ENCODE results near the gene CLSTN2. TPM values are rescaled to one million over a fixed set of nuclear protein-coding genes. Genes with fewer than 3 reads are reported as not detected.

The CLSTN2 gene
- polyA plus RNA-seq, 3 donors = not detected

DNA sequence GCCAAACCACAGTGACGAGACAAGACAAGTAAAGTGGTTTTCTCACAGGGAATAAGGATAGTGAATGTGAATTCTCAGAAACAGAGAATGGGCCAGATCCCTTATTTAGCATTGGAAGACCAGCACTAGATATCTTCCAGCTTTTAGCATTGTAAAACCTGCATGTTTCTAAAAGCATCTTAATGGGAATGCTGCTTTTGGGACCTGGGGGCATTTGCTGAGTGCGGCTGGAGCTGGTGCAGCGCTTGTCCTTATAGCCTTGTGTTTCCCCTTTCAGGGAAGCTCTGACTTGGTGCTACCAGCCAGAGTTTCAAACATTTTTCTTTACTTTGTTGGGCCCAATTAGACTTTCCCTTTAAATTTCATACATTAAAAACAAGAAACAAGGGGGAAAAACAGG is 52.9 kb downstream of the CLSTN2 start:
- no peaks in the 10 kb centered on the region for H4K20me1 ChIP-seq (ENCODE audit: insufficient read depth, low read length)
- H3K36me3 ChIP-seq (replicated peaks in 1 of 2; ENCODE audit: control insufficient read depth in 1 of 2, insufficient read depth in 2 of 2, low read length in 2 of 2) = no peaks in the 10 kb centered on the region
- no peak overlapping the region for H3K4me3 Mint-ChIP-seq
- no peaks in the 10 kb centered on the region for H3K27me3 ChIP-seq (ENCODE audit: control insufficient read depth in 2 of 2, insufficient read depth in 2 of 2, low read length in 2 of 2)
- no peaks in the 10 kb centered on the region for H3K4me1 Mint-ChIP-seq
- DNase-seq = no peak
- H3K9me3 ChIP-seq (replicated peaks in 1 of 2; ENCODE audit: control insufficient read depth in 1 of 2, insufficient read depth in 1 of 2, low read length in 2 of 2) = no peaks in the 10 kb centered on the region
- no peak overlapping the region for H3K4me3 ChIP-seq (replicated peaks in 1 of 3; ENCODE audit: low read depth in 2 of 3, low read length in 3 of 3)
- no peak for TF ChIP-seq CTCF (IDR thresholded peaks at IDR 0.05)
- H2AFZ ChIP-seq (ENCODE audit: insufficient read depth, low read depth, low read length, poor library complexity, severe bottlenecking) = no peak overlapping the region
- peaks cover 0 to 4% (median 0%) of the 10 kb centered on the region in 7 donors for H3K9me3 Mint-ChIP-seq
- no peak overlapping the region for H3K27ac Mint-ChIP-seq
- H3K9ac ChIP-seq (ENCODE audit: insufficient read depth, low read length, poor library complexity, severe bottlenecking) = no peak overlapping the region
- no peak overlapping the region for H3K27ac ChIP-seq (ENCODE audit: low read depth in 1 of 2, low read length in 2 of 2)
- 89% methylated on average over 3 of the region's 3 CpGs for WGBS (ENCODE audit: insufficient coverage)
- H3K79me2 ChIP-seq (ENCODE audit: insufficient read depth, low read length) = no peaks in the 10 kb centered on the region
- H3K36me3 Mint-ChIP-seq = no peaks in the 10 kb centered on the region
- H3K27me3 Mint-ChIP-seq (ENCODE audit: low read depth in 3 of 3) = peaks cover 2 to 6% (median 4%) of the 10 kb centered on the region in 3 donors
- intact Hi-C loops (cut with micrococcal nuclease) = no loop called here
- no peak overlapping the region for H3K4me2 ChIP-seq (replicated peaks; ENCODE audit: extremely low read depth, low read length, poor library complexity, severe bottlenecking)
- H3K4me1 ChIP-seq (ENCODE audit: control insufficient read depth in 1 of 2, insufficient read depth in 2 of 2, low read length in 2 of 2) = no peaks in the 10 kb centered on the region

GRCh38 chr3:139988472-139989156 is 53.6 kb downstream of the CLSTN2 start:
- no peaks in the 10 kb centered on the region for H3K4me1 Mint-ChIP-seq
- no peaks in the 10 kb centered on the region for H3K36me3 Mint-ChIP-seq
- Histone ChIP-seq H3K4me3 (replicated peaks in 1 of 3; ENCODE audit: low read depth in 2 of 3, low read length in 3 of 3) (no peak overlapping the region), H3K9ac (ENCODE audit: insufficient read depth, low read length, poor library complexity, severe bottlenecking) (no peak overlapping the region), H3K4me2 (replicated peaks; ENCODE audit: extremely low read depth, low read length, poor library complexity, severe bottlenecking) (no peak overlapping the region), H2AFZ (ENCODE audit: insufficient read depth, low read depth, low read length, poor library complexity, severe bottlenecking) (no peak overlapping the region), H3K9me3 (replicated peaks in 1 of 2; ENCODE audit: control insufficient read depth in 1 of 2, insufficient read depth in 1 of 2, low read length in 2 of 2) (no peaks in the 10 kb centered on the region), H3K27ac (ENCODE audit: low read depth in 1 of 2, low read length in 2 of 2) (no peak overlapping the region), H3K79me2 (ENCODE audit: insufficient read depth, low read length) (no peaks in the 10 kb centered on the region), H3K27me3 (ENCODE audit: control insufficient read depth in 2 of 2, insufficient read depth in 2 of 2, low read length in 2 of 2) (no peaks in the 10 kb centered on the region), H3K36me3 (replicated peaks in 1 of 2; ENCODE audit: control insufficient read depth in 1 of 2, insufficient read depth in 2 of 2, low read length in 2 of 2) (no peaks in the 10 kb centered on the region), H4K20me1 (ENCODE audit: insufficient read depth, low read length) (no peaks in the 10 kb centered on the region), H3K4me1 (ENCODE audit: control insufficient read depth in 1 of 2, insufficient read depth in 2 of 2, low read length in 2 of 2) (no peaks in the 10 kb centered on the region)
- H3K27me3 Mint-ChIP-seq (ENCODE audit: low read depth in 3 of 3) = peaks cover 2 to 6% (median 4%) of the 10 kb centered on the region in 3 donors
- DNase-seq = no peak
- no peak overlapping the region for H3K4me3 Mint-ChIP-seq
- 86% methylated on average over 2 of the region's 3 CpGs for WGBS (ENCODE audit: insufficient coverage)
- no peak for TF ChIP-seq CTCF (IDR thresholded peaks at IDR 0.05)
- no peak overlapping the region for H3K27ac Mint-ChIP-seq
- intact Hi-C loops (cut with micrococcal nuclease) = no loop called here
- H3K9me3 Mint-ChIP-seq = peaks cover 0 to 4% (median 0%) of the 10 kb centered on the region in 7 donors
